K562 (cell line): ENCODE data around the gene GRB2. TPM values are rescaled to one million over a fixed set of nuclear protein-coding genes. Genes with fewer than 3 reads are reported as not detected.

Experiments used
- EZH2 ChIP-seq: IDR thresholded peaks from 2 replicates; pipeline ENCODE4 v1.6.1; 2012; ENCODE audit warnings: low read depth, mild to moderate bottlenecking, inconsistent platforms, low read length, borderline replicate concordance
- NCOA4 ChIP-seq: fragments of 450-650 bp; IDR thresholded peaks from 2 replicates; pipeline ENCODE4 v1.6.1; 2018; ENCODE audit warnings: mild to moderate bottlenecking; ENCODE audit not compliant: partially characterized antibody
- PHF20 ChIP-seq: fragments of 450-650 bp; IDR thresholded peaks from 2 replicates; pipeline ENCODE4 v1.6.1; 2018; ENCODE audit not compliant: partially characterized antibody
- TARDBP ChIP-seq: fragments of 450-650 bp; IDR thresholded peaks from 2 replicates; pipeline ENCODE4 v1.6.1; 2016
- TEAD2 ChIP-seq: fragments of 450-650 bp; IDR thresholded peaks from 2 replicates; pipeline ENCODE4 v1.6.1; 2016; ENCODE audit warnings: missing genetic modification characterization, control low read depth, missing compliant biosample characterization
- TRIM28 ChIP-seq: fragments of 450-650 bp; IDR thresholded peaks from 2 replicates; pipeline ENCODE4 v1.6.1; 2017
- ZC3H4 ChIP-seq: sonication (generic); formaldehyde crosslinking; IDR thresholded peaks from 2 replicates; pipeline ENCODE4 v1.9.0; 2021; ENCODE audit warnings: missing genetic modification reagents, borderline replicate concordance
- ZNF445 ChIP-seq: fragments of 250-450 bp; sonication (Bioruptor Pico); IDR thresholded peaks from 2 replicates; pipeline ENCODE4 v1.4.0; 2020; ENCODE audit warnings: low read depth, mild to moderate bottlenecking, moderate library complexity
- ZNF551 ChIP-seq: fragments of 250-450 bp; sonication (Bioruptor Pico); IDR thresholded peaks from 2 replicates; pipeline ENCODE4 v1.5.0; 2021; ENCODE audit warnings: mild to moderate bottlenecking, moderate library complexity
- ZNF785 ChIP-seq: fragments of 250-450 bp; sonication (Bioruptor Pico); IDR thresholded peaks from 2 replicates; pipeline ENCODE4 v1.4.0; 2020; ENCODE audit warnings: mild to moderate bottlenecking
- ZZZ3 ChIP-seq: fragments of 450-650 bp; IDR thresholded peaks from 2 replicates; pipeline ENCODE4 v1.6.1; 2016; ENCODE audit warnings: antibody characterized with exemption, mild to moderate bottlenecking, moderate library complexity
- polyA plus RNA-seq, 8 experiments: library from polyadenylated mRNA; depleted of rRNA in 4 of 8; stranded (reverse) in 5 of 8; unstranded in 3 of 8; fragments of >200 nt; fragmentation: Nextera tagmentation in 2 of 8; fragmentation: Illumina TruSeq in 1 of 8; extraction: Ambion mirVana in 2 of 8; extraction: Trizol in 1 of 8; gene quantifications; 2 replicates each; pipeline versions ENCODE4 v1.2.1 to v1.2.3, GENCODE V29; 2011 to 2014; ENCODE audit warnings: inconsistent platforms in 1 of 8, missing spikeins in 1 of 8
- total RNA-seq, 7 experiments: library from RNA; depleted of rRNA in 6 of 7; stranded (reverse); fragments of >200 nt in 6 of 7; fragmentation: Illumina TruSeq in 2 of 7; extraction: Trizol in 2 of 7; gene quantifications; 2 replicates each; pipeline versions ENCODE4 v1.2.1 to v1.2.3, GENCODE V29; 2011 to 2021; ENCODE audit warnings: low replicate concordance in 1 of 7
- TF ChIP-seq, protein P1 (sequence below): fragments of 250-450 bp; sonication (Bioruptor Pico); IDR thresholded peaks from 2 replicates; pipeline ENCODE4 v1.4.0; 2020
- TF ChIP-seq, protein P2 (sequence below): fragments of 250-450 bp; sonication (Bioruptor Pico); IDR thresholded peaks from 2 replicates; pipeline ENCODE4 v1.5.0; 2021; ENCODE audit warnings: mild to moderate bottlenecking, borderline replicate concordance
- TF ChIP-seq, protein P3 (sequence below): conservative IDR thresholded peaks from 2 replicates; pipeline ENCODE4 v1.6.1; 2011; ENCODE audit warnings: low read depth, mild to moderate bottlenecking, low read length; ENCODE audit not compliant: control insufficient read depth
- TF ChIP-seq, protein P4 (sequence below): fragments of 250-450 bp; sonication (Bioruptor Pico); IDR thresholded peaks from 2 replicates; pipeline ENCODE4 v1.4.0; 2020; ENCODE audit warnings: mild to moderate bottlenecking, moderate library complexity
- TF ChIP-seq, protein P5 (sequence below): sonication (generic); formaldehyde crosslinking; IDR thresholded peaks from 2 replicates; pipeline ENCODE4 v1.8.0; 2022; ENCODE audit warnings: mild to moderate bottlenecking, missing genetic modification reagents
- TF ChIP-seq, protein P6 (sequence below): fragments of 450-650 bp; IDR thresholded peaks from 2 replicates; pipeline ENCODE4 v1.6.1; 2016

Gene GRB2
- total and polyA plus RNA-seq, 9 of the 15 experiments (the other 6 are each of a cell fraction or from before 2014, with no cell fraction given) = 57.2 to 136 (median 84.8) TPM

DNA sequence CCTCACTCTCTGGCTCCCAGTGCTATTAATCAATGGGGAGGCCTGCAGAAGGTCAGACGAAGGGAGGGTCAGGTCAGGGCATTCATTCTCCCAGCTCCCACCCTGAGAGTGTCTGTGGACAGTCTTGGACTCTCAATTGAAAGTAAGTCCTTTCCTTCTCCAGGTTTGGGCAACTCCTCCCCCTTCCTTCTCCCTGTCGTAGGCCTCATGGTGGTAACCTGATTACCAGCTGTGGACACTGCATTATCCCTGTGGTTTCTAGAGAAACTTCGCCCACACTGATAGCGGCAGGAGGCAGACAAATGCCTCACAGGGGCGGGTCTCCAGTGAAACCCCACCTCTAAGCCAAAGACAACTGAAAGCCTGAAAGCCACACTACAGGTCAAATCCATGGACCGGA, 58.6 kb downstream of the GRB2 start (continued):
- TF ChIP-seq, protein P1, sequence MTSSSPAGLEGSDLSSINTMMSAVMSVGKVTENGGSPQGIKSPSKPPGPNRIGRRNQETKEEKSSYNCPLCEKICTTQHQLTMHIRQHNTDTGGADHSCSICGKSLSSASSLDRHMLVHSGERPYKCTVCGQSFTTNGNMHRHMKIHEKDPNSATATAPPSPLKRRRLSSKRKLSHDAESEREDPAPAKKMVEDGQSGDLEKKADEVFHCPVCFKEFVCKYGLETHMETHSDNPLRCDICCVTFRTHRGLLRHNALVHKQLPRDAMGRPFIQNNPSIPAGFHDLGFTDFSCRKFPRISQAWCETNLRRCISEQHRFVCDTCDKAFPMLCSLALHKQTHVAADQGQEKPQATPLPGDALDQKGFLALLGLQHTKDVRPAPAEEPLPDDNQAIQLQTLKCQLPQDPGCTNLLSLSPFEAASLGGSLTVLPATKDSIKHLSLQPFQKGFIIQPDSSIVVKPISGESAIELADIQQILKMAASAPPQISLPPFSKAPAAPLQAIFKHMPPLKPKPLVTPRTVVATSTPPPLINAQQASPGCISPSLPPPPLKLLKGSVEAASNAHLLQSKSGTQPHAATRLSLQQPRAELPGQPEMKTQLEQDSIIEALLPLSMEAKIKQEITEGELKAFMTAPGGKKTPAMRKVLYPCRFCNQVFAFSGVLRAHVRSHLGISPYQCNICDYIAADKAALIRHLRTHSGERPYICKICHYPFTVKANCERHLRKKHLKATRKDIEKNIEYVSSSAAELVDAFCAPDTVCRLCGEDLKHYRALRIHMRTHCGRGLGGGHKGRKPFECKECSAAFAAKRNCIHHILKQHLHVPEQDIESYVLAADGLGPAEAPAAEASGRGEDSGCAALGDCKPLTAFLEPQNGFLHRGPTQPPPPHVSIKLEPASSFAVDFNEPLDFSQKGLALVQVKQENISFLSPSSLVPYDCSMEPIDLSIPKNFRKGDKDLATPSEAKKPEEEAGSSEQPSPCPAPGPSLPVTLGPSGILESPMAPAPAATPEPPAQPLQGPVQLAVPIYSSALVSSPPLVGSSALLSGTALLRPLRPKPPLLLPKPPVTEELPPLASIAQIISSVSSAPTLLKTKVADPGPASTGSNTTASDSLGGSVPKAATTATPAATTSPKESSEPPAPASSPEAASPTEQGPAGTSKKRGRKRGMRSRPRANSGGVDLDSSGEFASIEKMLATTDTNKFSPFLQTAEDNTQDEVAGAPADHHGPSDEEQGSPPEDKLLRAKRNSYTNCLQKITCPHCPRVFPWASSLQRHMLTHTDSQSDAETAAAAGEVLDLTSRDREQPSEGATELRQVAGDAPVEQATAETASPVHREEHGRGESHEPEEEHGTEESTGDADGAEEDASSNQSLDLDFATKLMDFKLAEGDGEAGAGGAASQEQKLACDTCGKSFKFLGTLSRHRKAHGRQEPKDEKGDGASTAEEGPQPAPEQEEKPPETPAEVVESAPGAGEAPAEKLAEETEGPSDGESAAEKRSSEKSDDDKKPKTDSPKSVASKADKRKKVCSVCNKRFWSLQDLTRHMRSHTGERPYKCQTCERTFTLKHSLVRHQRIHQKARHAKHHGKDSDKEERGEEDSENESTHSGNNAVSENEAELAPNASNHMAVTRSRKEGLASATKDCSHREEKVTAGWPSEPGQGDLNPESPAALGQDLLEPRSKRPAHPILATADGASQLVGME = no peak
- TF ChIP-seq TEAD2 (tag) (no peak), ZNF551 (CRISPR knock-in tag) (no peak), ZZZ3 (no peak), ZC3H4 (no peak), ZNF445 (CRISPR knock-in tag) (no peak), ZNF785 (no peak), NCOA4 (no peak), PHF20 (no peak), EZH2 (no peak), TRIM28 (no peak), TARDBP (no peak)
- TF ChIP-seq, protein P2, sequence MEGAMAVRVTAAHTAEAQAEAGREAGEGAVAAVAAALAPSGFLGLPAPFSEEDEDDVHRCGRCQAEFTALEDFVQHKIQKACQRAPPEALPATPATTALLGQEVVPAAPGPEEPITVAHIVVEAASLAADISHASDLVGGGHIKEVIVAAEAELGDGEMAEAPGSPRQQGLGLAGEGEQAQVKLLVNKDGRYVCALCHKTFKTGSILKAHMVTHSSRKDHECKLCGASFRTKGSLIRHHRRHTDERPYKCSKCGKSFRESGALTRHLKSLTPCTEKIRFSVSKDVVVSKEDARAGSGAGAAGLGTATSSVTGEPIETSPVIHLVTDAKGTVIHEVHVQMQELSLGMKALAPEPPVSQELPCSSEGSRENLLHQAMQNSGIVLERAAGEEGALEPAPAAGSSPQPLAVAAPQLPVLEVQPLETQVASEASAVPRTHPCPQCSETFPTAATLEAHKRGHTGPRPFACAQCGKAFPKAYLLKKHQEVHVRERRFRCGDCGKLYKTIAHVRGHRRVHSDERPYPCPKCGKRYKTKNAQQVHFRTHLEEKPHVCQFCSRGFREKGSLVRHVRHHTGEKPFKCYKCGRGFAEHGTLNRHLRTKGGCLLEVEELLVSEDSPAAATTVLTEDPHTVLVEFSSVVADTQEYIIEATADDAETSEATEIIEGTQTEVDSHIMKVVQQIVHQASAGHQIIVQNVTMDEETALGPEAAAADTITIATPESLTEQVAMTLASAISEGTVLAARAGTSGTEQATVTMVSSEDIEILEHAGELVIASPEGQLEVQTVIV (CRISPR knock-in tag) = no peak
- TF ChIP-seq, protein P3, sequence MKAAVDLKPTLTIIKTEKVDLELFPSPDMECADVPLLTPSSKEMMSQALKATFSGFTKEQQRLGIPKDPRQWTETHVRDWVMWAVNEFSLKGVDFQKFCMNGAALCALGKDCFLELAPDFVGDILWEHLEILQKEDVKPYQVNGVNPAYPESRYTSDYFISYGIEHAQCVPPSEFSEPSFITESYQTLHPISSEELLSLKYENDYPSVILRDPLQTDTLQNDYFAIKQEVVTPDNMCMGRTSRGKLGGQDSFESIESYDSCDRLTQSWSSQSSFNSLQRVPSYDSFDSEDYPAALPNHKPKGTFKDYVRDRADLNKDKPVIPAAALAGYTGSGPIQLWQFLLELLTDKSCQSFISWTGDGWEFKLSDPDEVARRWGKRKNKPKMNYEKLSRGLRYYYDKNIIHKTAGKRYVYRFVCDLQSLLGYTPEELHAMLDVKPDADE = no peak
- TF ChIP-seq, protein P4, sequence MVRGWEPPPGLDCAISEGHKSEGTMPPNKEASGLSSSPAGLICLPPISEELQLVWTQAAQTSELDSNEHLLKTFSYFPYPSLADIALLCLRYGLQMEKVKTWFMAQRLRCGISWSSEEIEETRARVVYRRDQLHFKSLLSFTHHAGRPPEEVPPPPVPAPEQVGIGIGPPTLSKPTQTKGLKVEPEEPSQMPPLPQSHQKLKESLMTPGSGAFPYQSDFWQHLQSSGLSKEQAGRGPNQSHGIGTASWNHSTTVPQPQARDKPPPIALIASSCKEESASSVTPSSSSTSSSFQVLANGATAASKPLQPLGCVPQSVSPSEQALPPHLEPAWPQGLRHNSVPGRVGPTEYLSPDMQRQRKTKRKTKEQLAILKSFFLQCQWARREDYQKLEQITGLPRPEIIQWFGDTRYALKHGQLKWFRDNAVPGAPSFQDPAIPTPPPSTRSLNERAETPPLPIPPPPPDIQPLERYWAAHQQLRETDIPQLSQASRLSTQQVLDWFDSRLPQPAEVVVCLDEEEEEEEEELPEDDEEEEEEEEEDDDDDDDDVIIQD (CRISPR knock-in tag) = no peak
- TF ChIP-seq, protein P5, sequence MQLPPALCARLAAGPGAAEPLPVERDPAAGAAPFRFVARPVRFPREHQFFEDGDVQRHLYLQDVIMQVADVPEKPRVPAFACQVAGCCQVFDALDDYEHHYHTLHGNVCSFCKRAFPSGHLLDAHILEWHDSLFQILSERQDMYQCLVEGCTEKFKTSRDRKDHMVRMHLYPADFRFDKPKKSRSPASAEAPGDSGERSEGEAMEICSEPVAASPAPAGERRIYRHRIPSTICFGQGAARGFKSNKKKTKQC (CRISPR knock-in tag) = no peak
- TF ChIP-seq, protein P6, sequence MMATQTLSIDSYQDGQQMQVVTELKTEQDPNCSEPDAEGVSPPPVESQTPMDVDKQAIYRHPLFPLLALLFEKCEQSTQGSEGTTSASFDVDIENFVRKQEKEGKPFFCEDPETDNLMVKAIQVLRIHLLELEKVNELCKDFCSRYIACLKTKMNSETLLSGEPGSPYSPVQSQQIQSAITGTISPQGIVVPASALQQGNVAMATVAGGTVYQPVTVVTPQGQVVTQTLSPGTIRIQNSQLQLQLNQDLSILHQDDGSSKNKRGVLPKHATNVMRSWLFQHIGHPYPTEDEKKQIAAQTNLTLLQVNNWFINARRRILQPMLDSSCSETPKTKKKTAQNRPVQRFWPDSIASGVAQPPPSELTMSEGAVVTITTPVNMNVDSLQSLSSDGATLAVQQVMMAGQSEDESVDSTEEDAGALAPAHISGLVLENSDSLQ = peak; percentile 55; the same call in 1 of the 2 replicates
